Psoas muscle (tissue), 8 donors: Measurements from ENCODE around the gene YARS1. TPM values are rescaled to one million over a fixed set of nuclear protein-coding genes. Genes with fewer than 3 reads are reported as not detected.

Source experiments
- ATAC-seq, 4 donors: fragments of 200-7000 bp; cut with Tn5 transposase; one replicate each; pipeline ENCODE4 v1.9.1; 2020; ENCODE audit warnings: moderate library complexity in 3 of 4, mild to moderate bottlenecking in 2 of 4
- DNase-seq, 2 donors: peaks; one replicate each; pipeline ENCODE4 v3.0.0-alpha.2; 2020
- H3K27ac ChIP-seq: fragments of 200-600 bp; one replicate; pipeline ENCODE4 v1.8.0; 2022
- H3K27me3 ChIP-seq, 3 donors: fragments of 200-600 bp in 1 of 3; one replicate each; pipeline versions ENCODE4 v1.6.1 to v1.8.0; 2013 to 2022; ENCODE audit warnings: low read length in 2 of 3, mild to moderate bottlenecking in 2 of 3, moderate library complexity in 1 of 3; ENCODE audit not compliant: insufficient read depth in 3 of 3
- H3K36me3 ChIP-seq, 2 donors: fragments of 200-600 bp in 1 of 2; one replicate each; pipeline versions ENCODE4 v1.6.1 to v1.8.0; 2013 to 2022; ENCODE audit warnings: low read depth in 1 of 2, mild to moderate bottlenecking in 1 of 2, moderate library complexity in 1 of 2; ENCODE audit not compliant: insufficient read depth in 1 of 2
- H3K4me1 ChIP-seq: fragments of 200-600 bp; one replicate; pipeline ENCODE4 v1.8.0; 2022
- H3K4me3 ChIP-seq: fragments of 200-600 bp; one replicate; pipeline ENCODE4 v1.8.0; 2022; ENCODE audit warnings: mild to moderate bottlenecking
- H3K9me3 ChIP-seq: fragments of 200-600 bp; one replicate; pipeline ENCODE4 v1.8.0; 2022
- CTCF ChIP-seq: fragments of 200-600 bp; IDR thresholded peaks from one replicate; pipeline ENCODE4 v1.8.0; 2022; ENCODE audit warnings: antibody characterized with exemption
- WGBS, 3 donors: extraction: QIAGEN DNeasy Blood & Tissue Kit; methylation state at CpG; one replicate each; pipeline versions ENCODE4 v1.1.6 to v1.1.7; 2013; 5-methylcytosine and 5-hydroxymethylcytosine counted together
- intact Hi-C, 2 donors: fragments of 100-400 bp; cut with DNase I; formaldehyde crosslinking; loops; one replicate each; pipeline versions ENCODE4 v1.11.0 to v1.14.2; 2022
- polyA plus RNA-seq, 3 donors: library from polyadenylated mRNA; stranded (reverse); fragments of 200-250 nt; gene quantifications; one replicate each; pipeline ENCODE4 v1.2.3, GENCODE V29; 2013
- total RNA-seq, 4 donors: library from RNA; stranded (reverse); fragmentation: NEBNext Ultra II Directional in 2 of 4; extraction: Animal tissue kit (Norgen Biotek cat#: 25700) in 2 of 4; gene quantifications; one replicate each; pipeline versions ENCODE4 v1.2.1 to v1.2.4, GENCODE V29; 2021 to 2023
- donor health status: healthy with polysubstance abuse.
- donor health status: DM: no; HTN: no; CAD: no; lungs with moderate emphysema.
- donor health status: Bipolar disorder and iron deficiency.
- donor health status: healthy.
- donor health status: DM: yes; HTN: yes; CAD: no.
- donor health status: DM: no; HTN: no; CAD: no.
- donor health status: DM: no; HTN: no; CAD: no.
- donor health status: DM: yes; HTN: yes; CAD: no.

YARS1 gene
- total and polyA plus RNA-seq, 7 donors, result 36.9 to 114 (median 80.9) TPM

DNA sequence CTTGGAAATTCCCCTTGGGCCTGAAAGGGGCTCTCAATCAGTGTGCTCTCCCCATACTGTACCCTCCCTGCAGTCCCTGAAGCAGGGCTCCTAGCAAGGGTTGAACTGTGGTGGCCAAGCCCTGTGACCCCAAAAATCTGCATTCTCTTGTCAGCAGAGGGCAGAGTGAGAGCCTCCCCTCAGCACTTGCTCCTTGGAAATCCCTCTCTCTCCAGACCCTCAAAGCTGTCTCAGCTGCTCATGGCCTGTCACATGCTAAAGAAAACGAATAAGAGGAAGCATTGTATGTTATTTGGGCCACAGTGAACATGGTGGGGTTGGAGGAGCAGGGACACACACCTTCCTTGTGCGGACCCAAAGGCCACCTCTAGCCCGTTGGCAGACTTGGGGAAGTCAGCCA, 67.4 kb downstream of the YARS1 start:
- no peaks in the 10 kb centered on the region for H3K9me3 ChIP-seq
- WGBS, 3 donors, result 79 to 85% (median 82%) methylated on average over 3 of the region's 3 CpGs
- no peak for ATAC-seq
- DNase-seq, result no peak
- intact Hi-C loops, result loop anchor here in 1 of 2 donors (5.0 kb wide), 1 partner anchor 32 kb away; no protein-coding TSS in a partner anchor
- no peak for TF ChIP-seq CTCF
- H3K27me3 ChIP-seq, result no peaks in the 10 kb centered on the region
- no peak overlapping the region for H3K27ac ChIP-seq
- peaks cover 5% of the 10 kb centered on the region for H3K4me1 ChIP-seq
- no peaks in the 10 kb centered on the region for H3K36me3 ChIP-seq
- no peak overlapping the region for H3K4me3 ChIP-seq

GRCh38 chr1:32749332-32749731, 67.8 kb downstream of the YARS1 start:
- TF ChIP-seq CTCF, result no peak
- H3K9me3 ChIP-seq, result no peaks in the 10 kb centered on the region
- intact Hi-C loops, result no loop called here
- ATAC-seq (no peak), DNase-seq (no peak)
- 87 to 92% (median 90%) methylated on average over 4 of the region's 4 CpGs for WGBS, 3 donors
- no peaks in the 10 kb centered on the region for H3K36me3 ChIP-seq
- peaks cover 5% of the 10 kb centered on the region for H3K4me1 ChIP-seq
- H3K27ac ChIP-seq, result no peak overlapping the region
- no peak overlapping the region for H3K4me3 ChIP-seq
- H3K27me3 ChIP-seq, result no peaks in the 10 kb centered on the region

DNA sequence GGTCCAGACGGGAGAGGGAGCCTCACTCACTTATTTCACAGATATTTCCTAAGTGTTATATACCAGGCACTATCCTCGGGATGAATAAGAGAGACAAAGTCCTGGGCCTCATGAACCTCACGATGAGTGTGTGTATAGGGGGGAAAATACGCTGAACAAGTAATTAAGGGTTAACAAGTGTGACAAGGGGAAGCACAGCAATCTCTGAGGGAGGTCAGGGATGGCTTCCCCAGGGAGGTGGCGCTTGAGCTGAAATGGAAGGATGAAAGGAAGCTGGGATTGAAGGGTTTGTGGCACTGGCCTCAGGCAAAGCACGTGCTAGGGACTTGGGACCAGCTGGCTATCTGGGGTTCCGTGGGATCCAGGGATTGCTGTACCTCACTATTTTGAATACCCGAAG, 68.2 kb downstream of the YARS1 start:
- H3K9me3 ChIP-seq, result no peaks in the 10 kb centered on the region
- ATAC-seq (no peak), DNase-seq (no peak)
- peaks cover 5% of the 10 kb centered on the region for H3K4me1 ChIP-seq
- no peaks in the 10 kb centered on the region for H3K27me3 ChIP-seq
- TF ChIP-seq CTCF, result no peak
- intact Hi-C loops, result no loop called here
- no peaks in the 10 kb centered on the region for H3K36me3 ChIP-seq
- 82 to 86% (median 82%) methylated on average over 8 of the region's 8 CpGs for WGBS, 3 donors
- no peak overlapping the region for H3K4me3 ChIP-seq
- H3K27ac ChIP-seq, result no peak overlapping the region

GRCh38 chr1:32748348-32748747, 68.8 kb downstream of the YARS1 start:
- Histone ChIP-seq H3K9me3 (no peaks in the 10 kb centered on the region), H3K4me1 (peaks cover 2% of the 10 kb centered on the region), H3K27ac (no peak overlapping the region), H3K36me3 (no peaks in the 10 kb centered on the region), H3K27me3 (no peaks in the 10 kb centered on the region), H3K4me3 (no peak overlapping the region)
- 91 to 96% (median 93%) methylated on average over 4 of the region's 4 CpGs for WGBS, 3 donors
- TF ChIP-seq CTCF, result no peak
- no peak for DNase-seq
- no peak for ATAC-seq
- intact Hi-C loops, result no loop called here

GRCh38 chr1:32746130-32746529, 71.0 kb downstream of the YARS1 start:
- H3K36me3 ChIP-seq, result no peaks in the 10 kb centered on the region
- no peak overlapping the region for H3K4me3 ChIP-seq
- 79 to 92% (median 85%) methylated on average over 7 to 9 of the region's 9 CpGs for WGBS, 3 donors
- ATAC-seq (no peak), DNase-seq (no peak)
- H3K9me3 ChIP-seq, result no peaks in the 10 kb centered on the region
- intact Hi-C loops, result no loop called here
- peaks cover 15% of the 10 kb centered on the region for H3K4me1 ChIP-seq
- no peak overlapping the region for H3K27ac ChIP-seq
- TF ChIP-seq CTCF, result no peak
- H3K27me3 ChIP-seq, result no peaks in the 10 kb centered on the region
